ENCODE results near the gene ADM2.

Gene ADM2

GRCh38 chr22:50436015-50436830 lies 45.1 kb upstream of the ADM2 start:
- no peak overlapping the region for H3K4me3 ChIP-seq (ENCODE audit: low read depth, low read length)
- no peak for TF ChIP-seq CTCF (IDR thresholded peaks at IDR 0.05; ENCODE audit: low read depth, low read length)
- peaks cover 66% of the 10 kb centered on the region for H3K36me3 ChIP-seq
- H3K4me1 ChIP-seq = no peaks in the 10 kb centered on the region
- no peaks in the 10 kb centered on the region for H3K27me3 ChIP-seq
- no peaks in the 10 kb centered on the region for H3K9me3 ChIP-seq
- DNase-seq = no peak

GRCh38 chr22:50436841-50437341 lies 44.5 kb upstream of the ADM2 start:
- Histone ChIP-seq H3K36me3 (peaks cover 60% of the 10 kb centered on the region), H3K27me3 (no peaks in the 10 kb centered on the region), H3K9me3 (no peaks in the 10 kb centered on the region), H3K4me3 (ENCODE audit: low read depth, low read length) (no peak overlapping the region), H3K4me1 (no peaks in the 10 kb centered on the region)
- no peak for DNase-seq
- TF ChIP-seq CTCF (IDR thresholded peaks at IDR 0.05; ENCODE audit: low read depth, low read length) = no peak

GRCh38 chr22:50437511-50438304 lies 43.6 kb upstream of the ADM2 start:
- Histone ChIP-seq H3K4me3 (ENCODE audit: low read depth, low read length) (no peak overlapping the region), H3K27me3 (no peaks in the 10 kb centered on the region), H3K4me1 (no peaks in the 10 kb centered on the region), H3K36me3 (peaks cover 54% of the 10 kb centered on the region), H3K9me3 (no peaks in the 10 kb centered on the region)
- no peak for DNase-seq
- no peak for TF ChIP-seq CTCF (IDR thresholded peaks at IDR 0.05; ENCODE audit: low read depth, low read length)

- H3K27me3 ChIP-seq = no peaks in the 10 kb centered on the region
- H3K4me1 ChIP-seq = no peaks in the 10 kb centered on the region
- TF ChIP-seq CTCF (IDR thresholded peaks at IDR 0.05; ENCODE audit: low read depth, low read length) = no peak
- DNase-seq = peak; percentile 11
- H3K4me3 ChIP-seq (ENCODE audit: low read depth, low read length) = no peak overlapping the region
- H3K9me3 ChIP-seq = no peaks in the 10 kb centered on the region
- H3K36me3 ChIP-seq = peaks cover 54% of the 10 kb centered on the region
Observed at GRCh38 chr22:50438305-50439275, 42.8 kb upstream of the ADM2 start.

- peaks cover 56% of the 10 kb centered on the region for H3K36me3 ChIP-seq
- H3K4me3 ChIP-seq (ENCODE audit: low read depth, low read length) = no peak overlapping the region
- H3K27me3 ChIP-seq = no peaks in the 10 kb centered on the region
- no peaks in the 10 kb centered on the region for H3K4me1 ChIP-seq
- H3K9me3 ChIP-seq = no peaks in the 10 kb centered on the region
- no peak for TF ChIP-seq CTCF (IDR thresholded peaks at IDR 0.05; ENCODE audit: low read depth, low read length)
- no peak for DNase-seq
Observed at GRCh38 chr22:50439314-50439870, 42.0 kb upstream of the ADM2 start.

Data from BE2C (cell line).